ENCODE results near the gene CNTNAP1. TPM values are rescaled to one million over a fixed set of nuclear protein-coding genes. Genes with fewer than 3 reads are reported as not detected.

CNTNAP1 gene
- total RNA-seq, 1 experiment from 2014 or later = 6.4 TPM

- Histone ChIP-seq H3K9me2 (ENCODE audit: insufficient read depth) (no peaks in the 10 kb centered on the region), H3K27ac (ENCODE audit: low read depth, low read length) (no peak overlapping the region), H3K9me3 (ENCODE audit: control insufficient read depth in 1 of 2, insufficient read depth in 1 of 2, low read depth in 1 of 2, low read length in 2 of 2) (no peaks in the 10 kb centered on the region), H3K27me3 (ENCODE audit: insufficient read depth, low read length) (no peaks in the 10 kb centered on the region), H3K36me3 (ENCODE audit: control insufficient read depth in 1 of 2, insufficient read depth in 2 of 2, low read length in 2 of 2) (no peaks in the 10 kb centered on the region; a peak in 1 of 4 replicates), H3K79me2 (ENCODE audit: insufficient read depth, low read length) (no peaks in the 10 kb centered on the region), H3K4me2 (ENCODE audit: low read length) (no peak overlapping the region), H3K9ac (ENCODE audit: low read length) (no peak overlapping the region), H3K4me1 (ENCODE audit: control insufficient read depth in 1 of 2, insufficient read depth in 2 of 2, low read length in 2 of 2) (no peaks in the 10 kb centered on the region), H4K20me1 (ENCODE audit: insufficient read depth) (no peaks in the 10 kb centered on the region), H3K4me3 (replicated peaks in 1 of 2; ENCODE audit: low read depth in 1 of 2, low read length in 2 of 2) (no peak overlapping the region), H2AFZ (ENCODE audit: low read depth, low read length, poor library complexity, severe bottlenecking) (no peak overlapping the region)
- DNase-seq (ENCODE audit: low read depth, low spot score) = no peak
- ATAC-seq = no peak
- ChIA-PET RAD21 (ENCODE audit: low non-redundant PET in 1 of 2, low total read pairs in 2 of 2, uncharacterized antibody in 2 of 2, unreplicated experiment in 2 of 2) (no interaction called here), CTCF (no interaction called here), POLR2A (no interaction called here)
- no peak for TF ChIP-seq POLR2A (IDR thresholded peaks at IDR 0.05; ENCODE audit: borderline replicate concordance, extremely low read depth, insufficient read depth, insufficient read length)
- TF ChIP-seq POLR2AphosphoS5 (IDR thresholded peaks at IDR 0.05; ENCODE audit: low read depth, low read length) = no peak
- TF ChIP-seq TCF7L2 (IDR thresholded peaks at IDR 0.05; ENCODE audit: borderline replicate concordance, extremely low read depth, insufficient read depth, insufficient read length) = no peak
- TF ChIP-seq EGR1 (IDR thresholded peaks at IDR 0.05; ENCODE audit: low read depth) = no peak
- TF ChIP-seq ELF1 (IDR thresholded peaks at IDR 0.05; ENCODE audit: borderline replicate concordance, low read depth) = no peak
- no peak for TF ChIP-seq ZNF274 (IDR thresholded peaks at IDR 0.05; ENCODE audit: low read depth, low read length)
- no peak for TF ChIP-seq MAX (IDR thresholded peaks at IDR 0.05)
- TF ChIP-seq EZH2phosphoT487 (IDR thresholded peaks at IDR 0.05; ENCODE audit: borderline replicate concordance) = no peak
- no peak for TF ChIP-seq ZFX (IDR thresholded peaks at IDR 0.05)
- no peak for TF ChIP-seq JUND (IDR thresholded peaks at IDR 0.05)
- no peak for TF ChIP-seq EZH2 (IDR thresholded peaks at IDR 0.05)
- TF ChIP-seq ZBTB33 (IDR thresholded peaks at IDR 0.05; ENCODE audit: extremely low read depth, insufficient replicate concordance, low read length) = no peak
- TF ChIP-seq REST (IDR thresholded peaks at IDR 0.05; ENCODE audit: low read depth) = no peak
- no peak for TF ChIP-seq CEBPB (IDR thresholded peaks at IDR 0.05; ENCODE audit: low read depth)
- no peak for TF ChIP-seq ATF3 (IDR thresholded peaks at IDR 0.05)
- TF ChIP-seq YY1 (IDR thresholded peaks at IDR 0.05; ENCODE audit: extremely low read depth, insufficient replicate concordance, low read depth, low read length) = no peak
- TF ChIP-seq CTCF (IDR thresholded peaks at IDR 0.05 in 2 of 3, conservative IDR thresholded peaks at IDR 0.05 in 1 of 3; ENCODE audit: borderline replicate concordance in 1 of 3, insufficient read depth in 1 of 3, low read depth in 2 of 3, low read length in 2 of 3) = no peak
- no peak for TF ChIP-seq SP1 (IDR thresholded peaks at IDR 0.05; ENCODE audit: low read depth)
- no peak for TF ChIP-seq FOSL1 (IDR thresholded peaks at IDR 0.05; ENCODE audit: low read depth)
- intact Hi-C loops (cut with micrococcal nuclease) = no loop called here
- BruUV-seq (replicated peaks) = no TSS peak
Observed at GRCh38 chr17:42695500-42695899, 13.2 kb downstream of the CNTNAP1 start.
